Coronary artery (tissue), 2 donors: ENCODE data around the gene TIAM2.

Source experiments
- DNase-seq: peaks from one replicate; pipeline ENCODE4 v3.0.0-alpha.2; 2017; ENCODE audit warnings: low spot score
- H3K27ac ChIP-seq, 2 donors: fragments of 200-600 bp; sonication (generic); one replicate each; pipeline ENCODE4 v1.5.1; 2016 to 2019
- H3K4me3 ChIP-seq: fragments of 200-600 bp; sonication (generic); 2 replicates; pipeline ENCODE4 v1.5.1; 2016; ENCODE audit warnings: mild to moderate bottlenecking, moderate library complexity
- CTCF ChIP-seq: fragments of 200-600 bp; sonication (generic); IDR thresholded peaks from one replicate; pipeline ENCODE4 v1.5.1; 2019; ENCODE audit warnings: antibody characterized with exemption

TIAM2 gene

GRCh38 chr6:155197932-155198331, 202.8 kb downstream of the TIAM2 start:
- H3K27ac ChIP-seq, result no peak overlapping the region
- no peak overlapping the region for H3K4me3 ChIP-seq
- DNase-seq, result no peak
- no peak for TF ChIP-seq CTCF

- no peak for DNase-seq
- no peak for TF ChIP-seq CTCF
- H3K27ac ChIP-seq, result no peak overlapping the region
- no peak overlapping the region for H3K4me3 ChIP-seq
Measured at GRCh38 chr6:155200012-155200411, 204.9 kb downstream of the TIAM2 start.

GRCh38 chr6:155201461-155202226, 206.5 kb downstream of the TIAM2 start:
- H3K27ac ChIP-seq, result no peak overlapping the region
- TF ChIP-seq CTCF, result no peak
- no peak for DNase-seq
- H3K4me3 ChIP-seq, result no peak overlapping the region

GRCh38 chr6:155207223-155207622, 212.1 kb downstream of the TIAM2 start:
- H3K27ac ChIP-seq, result no peak overlapping the region
- TF ChIP-seq CTCF, result no peak

GRCh38 chr6:155212106-155212505, 217.0 kb downstream of the TIAM2 start:
- H3K27ac ChIP-seq, result no peak overlapping the region
- TF ChIP-seq CTCF, result no peak
- no peak for DNase-seq
- H3K4me3 ChIP-seq, result no peak overlapping the region

More at GRCh38 chr6:155207223-155207622, 212.1 kb downstream of the TIAM2 start:
- DNase-seq, result no peak
- H3K4me3 ChIP-seq, result no peak overlapping the region

- Histone ChIP-seq H3K4me3 (no peak overlapping the region), H3K27ac (no peak overlapping the region)
- TF ChIP-seq CTCF, result no peak
- DNase-seq, result no peak
Measured at GRCh38 chr6:155212616-155213380, 217.7 kb downstream of the TIAM2 start.
